Activated T-helper 17 cell treated with anti-CD3 and anti-CD28 coated beads, Interleukin-2, amount 50 U/mL, for 72 hours (primary cell): ENCODE measurements around the gene ATP11A. TPM values are rescaled to one million over a fixed set of nuclear protein-coding genes. Genes with fewer than 3 reads are reported as not detected.

ENCODE experiments used
- ATAC-seq: fragments of 150-1000 bp; cut with Tn5 transposase; replicated peaks from 2 replicates; pipeline ENCODE4 v1.10.0; 2021; ENCODE audit warnings: mild to moderate bottlenecking, moderate library complexity
- H3K27ac Mint-ChIP-seq: one replicate; pipeline ENCODE4 v1.8.0; 2022; ENCODE audit warnings: mixed read lengths
- H3K27me3 Mint-ChIP-seq: one replicate; pipeline ENCODE4 v1.8.0; 2022; ENCODE audit warnings: mixed read lengths
- H3K36me3 Mint-ChIP-seq: one replicate; pipeline ENCODE4 v1.8.0; 2022; ENCODE audit warnings: low read depth, mild to moderate bottlenecking, mixed read lengths
- H3K4me1 Mint-ChIP-seq: one replicate; pipeline ENCODE4 v1.8.0; 2022; ENCODE audit warnings: mixed read lengths
- H3K4me3 Mint-ChIP-seq: one replicate; pipeline ENCODE4 v1.8.0; 2022; ENCODE audit warnings: mild to moderate bottlenecking, mixed read lengths
- H3K9me3 Mint-ChIP-seq: one replicate; pipeline ENCODE4 v1.8.0; 2022; ENCODE audit warnings: mixed read lengths
- total RNA-seq, 2 donors: library from RNA; stranded (reverse); gene quantifications; one replicate each; pipeline ENCODE4 v1.2.3, GENCODE V29; 2022

The ATP11A gene
- total RNA-seq, 2 donors from 2014 or later = 39.7 to 48.6 TPM

DNA sequence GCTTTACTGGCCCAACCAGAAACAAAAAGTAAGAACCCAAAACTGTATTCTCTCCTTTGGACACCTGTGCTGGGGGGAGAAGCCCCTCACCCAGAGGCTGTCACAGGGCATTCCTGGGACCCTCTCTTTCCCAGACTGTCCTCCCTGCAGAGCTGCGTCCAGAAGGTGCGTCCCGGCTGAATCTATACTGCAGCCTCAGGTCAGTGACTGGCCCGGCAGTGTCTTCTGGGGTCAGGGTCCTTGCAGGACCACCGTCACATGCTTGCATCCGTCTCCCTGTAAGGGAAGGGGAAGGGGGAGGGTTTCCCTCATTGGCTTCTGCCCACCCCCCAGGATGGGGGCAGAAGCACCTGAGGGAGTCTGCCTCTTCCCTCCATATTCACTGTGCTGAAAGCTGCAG, 76.5 kb downstream of the ATP11A start:
- Mint-ChIP-seq H3K4me1 (peaks cover 21% of the 10 kb centered on the region), H3K27ac (peak overlapping the region; percentile 43), H3K36me3 (no peaks in the 10 kb centered on the region), H3K4me3 (no peak overlapping the region), H3K27me3 (no peaks in the 10 kb centered on the region), H3K9me3 (no peaks in the 10 kb centered on the region)
- ATAC-seq = no peak

DNA sequence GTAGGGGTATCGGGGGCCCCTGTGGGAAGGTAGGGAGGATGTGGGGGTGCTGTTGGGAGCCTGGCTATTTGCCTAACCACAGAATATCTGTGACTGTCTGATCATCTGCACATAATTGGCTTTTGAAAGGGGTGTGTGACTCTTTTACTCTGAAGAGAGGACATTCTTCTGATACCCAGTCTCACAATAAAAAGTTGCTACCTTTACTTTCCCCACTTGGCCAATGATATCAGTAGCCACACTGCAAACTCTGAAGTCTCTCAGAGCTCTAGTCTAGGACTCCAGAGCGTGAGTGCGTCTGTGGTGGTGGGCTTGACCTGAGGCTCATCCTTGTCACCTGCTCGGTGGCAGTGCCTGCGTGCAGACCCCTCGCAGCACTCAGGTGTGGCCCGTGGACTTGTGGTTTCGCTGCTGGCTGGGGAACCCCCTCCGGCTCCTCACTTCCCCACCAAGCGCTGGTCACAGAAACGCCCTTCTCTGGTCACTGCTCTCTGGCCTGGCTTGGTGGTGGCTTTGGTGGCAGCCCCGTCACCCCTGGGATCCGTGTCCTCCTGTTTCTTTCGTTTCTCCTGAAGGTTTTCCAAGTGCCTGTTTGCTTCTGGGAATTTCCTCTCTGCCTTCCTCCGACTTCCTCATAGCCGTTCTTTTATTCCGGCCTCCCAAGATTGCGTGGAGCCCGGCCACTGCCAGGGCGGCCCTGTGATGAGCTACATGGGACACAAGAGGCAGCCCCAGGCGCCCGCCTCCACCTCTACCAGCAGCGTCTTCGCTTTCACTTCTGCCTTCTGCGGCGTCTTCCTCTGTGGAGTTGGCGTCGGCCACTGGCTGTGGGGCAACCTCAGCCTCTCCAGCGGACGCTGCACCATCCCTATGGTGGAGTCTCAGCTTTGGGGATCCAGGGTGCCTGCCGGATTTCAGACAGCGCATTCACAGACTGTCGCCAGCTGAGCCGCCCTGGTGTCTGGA, 78.0 kb downstream of the ATP11A start:
- Mint-ChIP-seq H3K27ac (peak overlapping the region; percentile 78), H3K36me3 (no peaks in the 10 kb centered on the region), H3K9me3 (no peaks in the 10 kb centered on the region), H3K4me3 (peak overlapping the region; percentile 28), H3K27me3 (no peaks in the 10 kb centered on the region), H3K4me1 (peaks cover 25% of the 10 kb centered on the region)
- ATAC-seq = no peak

DNA sequence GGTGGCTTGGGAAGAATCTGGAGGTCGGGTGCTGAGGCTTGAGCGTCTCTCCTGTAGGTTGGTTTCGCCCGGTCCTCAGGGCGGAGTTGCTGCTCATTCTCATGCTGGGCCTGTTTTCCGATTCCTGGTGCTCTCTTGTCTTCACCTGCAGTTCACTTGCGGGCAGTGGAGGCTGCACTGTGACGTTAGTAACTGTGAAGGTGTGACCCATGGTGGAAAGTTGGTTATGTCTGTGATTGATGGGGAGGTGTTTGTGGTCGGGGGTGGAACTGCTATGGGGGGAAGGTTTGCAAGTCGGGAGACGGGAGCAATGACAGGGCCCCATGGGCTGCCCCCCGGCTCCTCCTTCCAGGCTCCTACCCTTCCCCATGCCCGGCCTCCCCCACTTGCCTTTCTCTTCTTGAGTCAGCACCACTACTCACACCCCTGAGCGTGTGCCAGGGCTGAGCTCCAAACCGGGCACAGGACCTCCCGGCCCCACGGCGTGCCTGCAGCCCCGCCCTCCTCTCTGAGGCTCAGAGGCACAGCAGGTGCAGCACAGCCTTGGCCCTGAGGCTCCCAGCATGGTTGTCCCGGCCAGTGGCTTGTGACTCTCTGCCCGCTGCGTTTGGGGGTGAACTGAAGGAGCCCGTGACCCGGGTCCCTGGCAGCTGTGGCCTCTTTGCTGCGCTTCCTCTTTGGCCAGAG, 79.1 kb downstream of the ATP11A start:
- Mint-ChIP-seq H3K9me3 (no peaks in the 10 kb centered on the region), H3K27me3 (no peaks in the 10 kb centered on the region), H3K27ac (no peak overlapping the region), H3K4me1 (peaks cover 22% of the 10 kb centered on the region), H3K4me3 (no peak overlapping the region), H3K36me3 (no peaks in the 10 kb centered on the region)
- no peak for ATAC-seq

DNA sequence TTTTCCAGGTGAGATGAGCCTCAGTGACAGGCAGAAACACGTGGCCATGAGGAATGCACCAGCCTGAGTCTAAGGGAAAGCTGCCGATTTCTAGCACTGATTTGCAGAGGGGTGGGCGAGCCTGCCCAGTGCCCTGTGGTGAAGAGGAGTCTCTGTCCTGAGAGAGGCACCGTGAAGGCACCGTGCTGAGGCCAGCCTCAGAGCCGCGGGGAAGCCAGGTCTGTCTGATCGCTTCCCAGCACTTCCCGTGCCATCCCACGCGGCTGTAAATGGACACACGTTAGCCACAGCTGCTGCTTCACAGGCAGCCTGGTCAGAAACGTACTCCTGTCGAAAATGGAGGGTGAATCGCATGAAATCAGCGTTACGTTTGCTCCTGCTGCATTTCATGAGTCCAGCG, 79.8 kb downstream of the ATP11A start:
- Mint-ChIP-seq H3K9me3 (no peaks in the 10 kb centered on the region), H3K27ac (no peak overlapping the region), H3K4me3 (no peak overlapping the region), H3K27me3 (no peaks in the 10 kb centered on the region), H3K36me3 (no peaks in the 10 kb centered on the region), H3K4me1 (peaks cover 22% of the 10 kb centered on the region)
- ATAC-seq = no peak

DNA sequence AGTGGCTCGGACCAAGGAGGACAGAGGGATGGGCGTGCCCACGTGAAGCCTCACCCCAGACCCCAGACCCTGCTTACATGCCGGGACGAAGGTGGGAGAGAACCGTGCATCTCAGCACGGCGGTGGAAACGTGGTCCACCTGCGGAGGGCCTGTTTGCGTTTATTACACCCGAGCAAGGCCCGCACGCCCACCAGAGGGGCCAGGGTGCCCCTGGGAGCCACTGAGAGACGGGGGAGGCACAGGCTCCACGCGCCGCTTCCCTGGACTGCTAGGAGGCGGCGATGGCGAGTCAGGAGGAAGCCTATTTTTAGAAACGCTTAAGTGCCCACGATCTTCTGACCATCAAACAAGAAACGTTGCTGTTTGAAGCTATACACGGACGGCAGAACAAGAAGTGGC, 80.7 kb downstream of the ATP11A start:
- no peaks in the 10 kb centered on the region for H3K36me3 Mint-ChIP-seq
- H3K9me3 Mint-ChIP-seq = no peaks in the 10 kb centered on the region
- peaks cover 22% of the 10 kb centered on the region for H3K4me1 Mint-ChIP-seq
- H3K27ac Mint-ChIP-seq = no peak overlapping the region
- no peak overlapping the region for H3K4me3 Mint-ChIP-seq
- ATAC-seq = no peak
- H3K27me3 Mint-ChIP-seq = no peaks in the 10 kb centered on the region

DNA sequence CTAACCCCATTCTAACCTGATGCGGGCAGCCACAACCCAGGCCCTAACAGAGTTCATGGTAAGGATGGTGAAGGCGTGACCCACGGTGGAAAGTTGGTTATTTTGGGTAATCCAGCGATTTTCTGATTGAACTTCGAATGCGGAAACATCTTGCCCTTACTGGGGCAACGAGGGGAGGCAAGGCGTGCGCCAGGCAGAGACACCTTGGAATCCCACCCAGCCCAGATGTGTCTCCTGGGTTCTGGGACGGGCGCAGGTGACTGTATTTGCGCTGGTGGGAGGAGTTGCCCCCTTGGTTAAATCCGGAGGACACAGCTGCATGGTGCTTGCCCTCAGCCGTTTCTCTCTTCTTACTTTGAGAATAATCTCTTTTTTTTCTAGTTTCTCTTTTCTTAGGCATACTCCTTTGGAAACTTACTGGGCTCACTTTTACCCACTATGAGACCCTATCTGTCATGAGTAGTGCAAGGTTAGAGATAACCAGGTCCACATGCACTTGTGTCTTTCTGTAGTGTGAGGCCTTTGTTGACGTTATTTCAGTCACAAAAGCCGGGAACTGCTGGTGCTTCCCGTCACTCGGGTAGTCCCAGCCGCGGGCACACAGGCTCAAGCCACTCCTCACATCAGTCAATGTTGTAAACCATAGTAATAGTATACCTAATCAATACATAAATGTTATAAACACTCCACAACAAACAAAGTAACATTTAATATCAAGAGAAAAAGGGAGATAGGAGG, 81.5 kb downstream of the ATP11A start:
- Mint-ChIP-seq H3K4me3 (no peak overlapping the region), H3K36me3 (no peaks in the 10 kb centered on the region), H3K9me3 (no peaks in the 10 kb centered on the region), H3K27me3 (no peaks in the 10 kb centered on the region), H3K27ac (no peak overlapping the region), H3K4me1 (peaks cover 22% of the 10 kb centered on the region)
- ATAC-seq = no peak

DNA sequence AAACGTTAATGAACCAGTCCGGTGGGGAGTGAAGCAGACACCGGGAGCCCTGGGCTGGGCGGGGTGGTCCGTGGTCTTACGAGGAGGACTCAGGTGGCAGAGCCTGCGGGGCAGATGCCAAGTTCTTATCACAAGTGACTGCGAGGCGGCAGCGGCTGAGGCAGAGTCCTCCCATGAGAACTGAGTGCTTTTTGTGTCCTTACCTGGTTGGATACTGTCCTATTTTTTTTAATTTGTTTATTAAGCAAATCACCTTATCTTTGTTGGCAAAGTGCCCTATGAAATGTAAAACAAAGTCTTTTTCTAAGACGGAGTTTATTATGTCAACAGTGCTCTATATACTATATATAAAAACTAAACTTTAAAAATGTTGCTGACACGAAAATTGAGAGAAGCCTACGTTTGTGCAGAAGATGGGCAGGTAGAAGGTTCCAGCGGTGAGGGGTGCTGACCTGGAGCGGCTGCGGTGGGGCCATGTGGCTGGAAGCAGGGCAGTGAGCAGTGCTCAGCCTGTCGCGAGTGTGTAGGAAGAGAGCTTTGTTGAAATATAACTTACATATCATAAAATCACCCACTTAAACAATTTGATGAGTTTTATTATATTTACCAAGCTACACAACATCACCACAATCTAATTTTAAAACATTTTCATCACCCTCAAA, 82.2 kb downstream of the ATP11A start:
- H3K27me3 Mint-ChIP-seq = no peaks in the 10 kb centered on the region
- no peak overlapping the region for H3K27ac Mint-ChIP-seq
- no peak overlapping the region for H3K4me3 Mint-ChIP-seq
- H3K9me3 Mint-ChIP-seq = no peaks in the 10 kb centered on the region
- no peak for ATAC-seq
- H3K4me1 Mint-ChIP-seq = peaks cover 22% of the 10 kb centered on the region
- no peaks in the 10 kb centered on the region for H3K36me3 Mint-ChIP-seq

DNA sequence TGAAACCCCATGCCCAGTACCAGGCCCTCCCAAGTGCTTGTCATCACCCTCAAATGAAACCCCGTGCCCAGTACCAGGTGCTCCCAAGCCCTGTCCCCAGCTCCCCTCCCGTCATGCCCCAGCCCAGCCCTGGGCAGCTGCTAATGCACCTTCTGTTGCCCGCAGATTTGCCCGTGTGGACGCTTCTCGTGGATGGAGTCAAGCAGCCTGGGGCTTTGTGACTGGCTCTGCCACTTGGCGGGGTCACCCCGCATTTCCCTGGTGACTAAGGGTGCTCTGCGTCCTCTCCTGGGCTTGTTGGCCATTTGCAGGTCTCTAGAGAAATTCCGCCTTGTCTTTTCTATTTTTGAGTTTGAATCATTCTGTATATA, 82.7 kb downstream of the ATP11A start:
- H3K27ac Mint-ChIP-seq = no peak overlapping the region
- no peaks in the 10 kb centered on the region for H3K27me3 Mint-ChIP-seq
- H3K36me3 Mint-ChIP-seq = no peaks in the 10 kb centered on the region
- H3K9me3 Mint-ChIP-seq = no peaks in the 10 kb centered on the region
- H3K4me1 Mint-ChIP-seq = peaks cover 22% of the 10 kb centered on the region
- ATAC-seq = no peak
- no peak overlapping the region for H3K4me3 Mint-ChIP-seq

DNA sequence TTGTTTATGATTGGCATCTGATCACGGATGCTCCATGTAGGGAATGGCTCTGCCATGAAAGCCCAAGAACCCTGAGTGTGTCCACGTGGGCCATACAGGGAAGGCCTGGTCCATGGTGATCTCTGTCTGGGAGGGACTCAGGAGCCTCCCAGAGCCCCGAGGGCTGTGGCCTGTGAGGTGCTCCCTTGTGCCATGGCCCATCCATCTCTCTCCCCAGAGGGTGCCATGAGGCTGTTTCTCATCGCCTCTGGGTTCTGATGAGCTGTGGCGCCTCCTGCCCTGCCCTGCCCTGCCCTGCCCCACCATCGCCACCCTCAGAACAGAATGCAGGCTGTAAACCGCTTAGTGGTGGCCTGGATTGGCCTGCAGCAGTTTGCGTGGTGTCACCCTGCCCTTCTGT, 83.1 kb downstream of the ATP11A start:
- Mint-ChIP-seq H3K27me3 (no peaks in the 10 kb centered on the region), H3K27ac (no peak overlapping the region), H3K9me3 (no peaks in the 10 kb centered on the region), H3K4me3 (no peak overlapping the region), H3K36me3 (no peaks in the 10 kb centered on the region), H3K4me1 (peaks cover 18% of the 10 kb centered on the region)
- no peak for ATAC-seq

DNA sequence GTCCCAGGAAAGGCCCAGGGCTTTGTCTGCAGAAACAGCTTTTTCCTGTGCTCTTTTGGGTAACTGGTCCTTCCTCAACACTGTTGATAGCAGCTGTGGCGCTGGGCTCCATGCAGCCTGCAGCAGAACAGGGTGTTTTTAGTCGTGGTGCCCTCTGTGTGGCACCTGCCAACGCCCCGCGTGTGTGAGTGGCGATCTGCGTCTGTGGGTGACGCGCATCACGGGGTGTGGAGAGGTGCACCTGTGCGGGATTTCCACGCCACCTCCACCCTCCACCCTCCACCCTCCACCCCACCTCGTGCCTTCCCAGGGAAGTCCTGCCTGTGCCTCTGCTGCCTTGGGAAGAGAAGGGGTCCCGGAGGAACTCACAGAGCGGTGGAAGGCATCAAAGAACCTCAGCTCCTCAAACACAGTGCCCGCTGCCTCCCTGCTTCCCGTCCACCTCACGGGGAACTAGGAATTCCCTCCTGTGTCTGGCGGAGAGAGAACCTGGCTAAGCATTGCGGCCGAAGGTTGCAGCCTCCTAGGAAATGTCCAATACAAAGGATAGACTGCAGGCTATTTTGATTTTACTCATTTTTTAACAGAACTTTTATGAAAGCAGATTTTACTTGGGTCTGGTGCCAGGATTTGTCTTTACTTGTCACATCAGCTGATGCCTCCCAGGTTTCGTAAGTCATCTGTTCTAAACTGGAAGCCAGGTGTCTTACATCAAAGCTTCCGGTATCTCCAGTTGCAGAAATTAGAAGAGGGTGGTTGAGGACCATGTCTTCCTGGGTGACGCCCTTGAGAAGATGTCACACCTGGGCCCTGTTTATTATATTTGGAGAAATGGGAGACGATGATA, 84.0 kb downstream of the ATP11A start:
- no peak for ATAC-seq
- Mint-ChIP-seq H3K9me3 (no peaks in the 10 kb centered on the region), H3K36me3 (no peaks in the 10 kb centered on the region), H3K4me3 (no peak overlapping the region), H3K27me3 (no peaks in the 10 kb centered on the region), H3K4me1 (peaks cover 9% of the 10 kb centered on the region), H3K27ac (no peak overlapping the region)

DNA sequence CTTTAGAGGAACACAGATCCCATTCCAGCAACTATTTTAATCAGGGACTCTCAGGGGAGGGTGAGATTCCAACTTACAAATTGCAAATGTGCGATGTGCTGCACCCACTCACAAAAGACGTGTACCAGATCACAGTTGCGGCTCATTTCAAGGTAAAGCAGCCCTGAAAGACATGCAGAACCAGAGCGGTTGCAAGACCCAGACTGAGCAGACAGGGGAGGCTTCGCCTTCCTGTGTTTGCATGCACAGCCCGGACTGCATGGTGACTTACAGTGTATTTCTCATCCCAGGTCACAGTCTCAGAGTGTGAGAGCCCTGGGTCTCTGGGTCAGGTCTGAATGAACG, 84.6 kb downstream of the ATP11A start:
- ATAC-seq = no peak
- Mint-ChIP-seq H3K4me1 (peaks cover 8% of the 10 kb centered on the region), H3K4me3 (no peak overlapping the region), H3K27ac (no peak overlapping the region), H3K36me3 (no peaks in the 10 kb centered on the region), H3K27me3 (no peaks in the 10 kb centered on the region), H3K9me3 (no peaks in the 10 kb centered on the region)

DNA sequence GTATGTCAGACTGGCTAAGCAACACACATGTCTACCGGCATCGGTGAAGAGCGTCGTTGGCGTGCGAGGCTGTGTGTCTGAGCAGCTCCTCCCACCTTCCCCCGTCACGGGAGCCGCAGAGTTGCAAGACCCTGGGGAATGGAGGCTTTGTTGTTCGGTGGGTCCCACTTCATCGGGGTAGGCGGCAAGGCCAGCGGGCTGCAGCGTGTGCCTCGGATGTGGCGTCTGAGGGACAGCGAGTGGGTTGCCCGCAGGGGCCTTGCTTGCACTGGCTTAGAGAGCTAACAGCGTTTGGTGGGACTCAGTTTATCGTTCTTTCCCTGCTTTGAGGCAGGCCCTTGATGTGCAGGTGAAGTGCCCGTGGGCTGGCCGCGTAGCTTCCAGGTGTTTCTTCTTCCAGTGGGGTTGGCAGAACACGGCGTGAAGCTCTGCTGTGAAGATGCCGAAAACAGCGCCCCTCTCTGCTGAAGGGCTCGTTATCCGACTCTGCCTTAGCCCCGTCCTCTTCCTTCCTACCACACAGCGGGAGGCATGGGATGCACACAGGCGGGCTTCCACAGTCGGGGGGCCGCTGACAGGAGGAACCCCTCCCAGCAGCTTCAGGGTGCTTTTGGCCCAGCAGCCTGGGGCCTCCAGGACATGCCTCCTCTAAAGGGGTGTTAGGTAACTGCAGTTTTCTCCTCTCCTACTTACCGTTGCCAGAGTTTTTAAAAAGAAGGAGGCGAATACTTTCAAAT, 85.2 kb downstream of the ATP11A start:
- Mint-ChIP-seq H3K9me3 (no peaks in the 10 kb centered on the region), H3K36me3 (no peaks in the 10 kb centered on the region), H3K4me3 (no peak overlapping the region), H3K4me1 (peaks cover 8% of the 10 kb centered on the region), H3K27me3 (no peaks in the 10 kb centered on the region), H3K27ac (no peak overlapping the region)
- no peak for ATAC-seq

DNA sequence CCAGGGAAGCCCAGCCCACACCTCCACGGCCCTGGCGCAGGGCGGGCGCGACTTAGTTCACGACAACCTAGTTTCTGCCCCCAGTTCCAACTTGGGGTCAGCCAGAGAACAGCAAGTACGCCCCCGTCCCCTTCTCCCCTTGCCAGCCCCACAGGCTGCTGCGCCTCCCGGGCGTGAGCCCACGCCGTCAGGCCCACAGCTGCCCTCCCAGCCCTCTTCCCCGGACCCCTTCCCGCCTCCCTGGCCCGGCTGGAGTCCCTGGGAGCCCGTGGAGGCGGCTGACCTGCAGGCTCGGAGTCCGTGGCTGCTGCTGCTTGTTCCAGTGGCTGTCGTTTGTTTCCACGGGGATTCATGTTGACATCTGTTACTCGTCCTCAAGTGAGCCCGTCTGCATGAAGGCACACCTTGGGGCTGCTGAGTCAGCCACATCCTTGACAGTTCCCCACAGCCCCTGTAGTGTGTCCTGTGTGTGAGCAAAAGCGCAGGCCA, 86.0 kb downstream of the ATP11A start:
- H3K27me3 Mint-ChIP-seq = no peaks in the 10 kb centered on the region
- H3K4me1 Mint-ChIP-seq = peaks cover 8% of the 10 kb centered on the region
- H3K36me3 Mint-ChIP-seq = no peaks in the 10 kb centered on the region
- no peaks in the 10 kb centered on the region for H3K9me3 Mint-ChIP-seq
- no peak overlapping the region for H3K4me3 Mint-ChIP-seq
- H3K27ac Mint-ChIP-seq = no peak overlapping the region
- no peak for ATAC-seq
